Kidney (tissue), 14 donors: Measurements from ENCODE around the gene GPR33. TPM values are rescaled to one million over a fixed set of nuclear protein-coding genes. Genes with fewer than 3 reads are reported as not detected.

Experiments used
- DNase-seq, 5 donors: peaks; one replicate each; pipeline ENCODE4 v3.0.0-alpha.2; 2013 to 2020
- FAIRE-seq: peaks from 2 replicates; lab custom pipeline; 2012; peaks lifted over from hg19 to GRCh38; lab: Jason Lieb, UNC
- H3K27ac ChIP-seq, 2 donors: one replicate each; pipeline ENCODE4 v1.7.0; 2013; ENCODE audit warnings: low read depth in 2 of 2, low read length in 2 of 2, inconsistent platforms in 1 of 2
- H3K27me3 ChIP-seq: one replicate; pipeline ENCODE4 v1.7.1; 2013; ENCODE audit warnings: low read length, inconsistent platforms; ENCODE audit not compliant: control insufficient read depth, insufficient read depth
- H3K36me3 ChIP-seq, 3 donors: one replicate each; pipeline versions ENCODE4 v1.7.0 to v1.7.1; 2013; ENCODE audit warnings: low read length in 3 of 3, control low read depth in 1 of 3, inconsistent platforms in 1 of 3; ENCODE audit not compliant: insufficient read depth in 3 of 3, control insufficient read depth in 2 of 3
- H3K4me1 ChIP-seq, 3 donors: one replicate each; pipeline versions ENCODE4 v1.7.0 to v1.7.1; 2013; ENCODE audit warnings: low read length in 3 of 3, inconsistent platforms in 1 of 3, low read depth in 1 of 3; ENCODE audit not compliant: control insufficient read depth in 2 of 3, insufficient read depth in 2 of 3
- H3K4me3 ChIP-seq, 3 donors: one replicate each; pipeline versions ENCODE4 v1.7.0 to v1.8.1; 2013; ENCODE audit warnings: low read length in 3 of 3, control low read depth in 1 of 3, inconsistent platforms in 1 of 3
- H3K9ac ChIP-seq, 3 donors: one replicate each; pipeline versions ENCODE4 v1.7.0 to v1.7.1; 2013; ENCODE audit warnings: low read length in 3 of 3, control low read depth in 1 of 3, inconsistent platforms in 1 of 3
- H3K9me3 ChIP-seq, 3 donors: one replicate each; pipeline versions ENCODE4 v1.7.0 to v1.7.1; 2013; ENCODE audit warnings: low read length in 3 of 3, control low read depth in 1 of 3, inconsistent platforms in 1 of 3; ENCODE audit not compliant: control insufficient read depth in 2 of 3, insufficient read depth in 1 of 3
- intact Hi-C: fragments of 100-400 bp; cut with DNase I; formaldehyde crosslinking; loops from one replicate; pipeline ENCODE4 v1.11.1; 2022
- polyA plus RNA-seq: library from polyadenylated mRNA; stranded (reverse); fragments of 350-450 nt; fragmentation: Illumina TruSeq; extraction: RNeasy Lipid Tissue Mini Kit (QIAGEN cat#74804); gene quantifications from one replicate; pipeline ENCODE4 v1.2.3, GENCODE V29; 2014; ENCODE audit warnings: low read depth, low replicate concordance; ENCODE audit not compliant: insufficient read depth
- total RNA-seq: library from RNA; stranded (reverse); fragmentation: NEBNext Ultra II Directional; extraction: Animal tissue kit (Norgen Biotek cat#: 25700); gene quantifications from one replicate; pipeline ENCODE4 v1.2.1, GENCODE V29; 2021
- TF ChIP-seq, protein P1 (sequence below): IDR thresholded peaks from 3 replicates; pipeline ENCODE4 v1.5.1; 2012; ENCODE audit warnings: mild to moderate bottlenecking, moderate library complexity, borderline replicate concordance; ENCODE audit not compliant: insufficient read depth; ENCODE audit errors: extremely low read depth
- donor health status: control.
- donor health status: control.
- donor health status: control.
- donor health status: control.
- donor health status: control.
- donor health status: DM: yes; HTN: yes; CAD: no.
- donor health status: Normal renal cell carcinoma (clear cell type).

Gene GPR33
- total and polyA plus RNA-seq, 2 donors from 2014 or later = not detected

DNA sequence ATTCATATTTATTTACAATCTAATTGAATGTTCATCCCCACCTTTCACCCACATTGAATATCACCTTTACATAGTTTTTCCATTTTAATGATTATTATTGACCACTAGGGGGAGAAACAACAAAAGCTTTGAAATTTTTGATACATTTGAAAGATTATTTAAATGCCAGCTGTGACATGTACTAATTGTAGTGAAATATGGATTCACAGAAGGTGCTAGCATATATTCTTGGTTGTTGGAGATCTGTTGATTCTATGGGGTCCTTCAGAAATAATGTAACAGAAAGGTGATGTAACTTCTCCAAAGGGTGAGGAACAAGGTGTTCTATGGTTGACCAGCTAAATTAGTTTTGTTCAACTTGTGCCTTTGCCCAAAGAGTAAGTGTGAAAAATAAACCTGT lies 22.4 kb upstream of the GPR33 start:
- Histone ChIP-seq H3K27ac (no peak overlapping the region), H3K9me3 (no peaks in the 10 kb centered on the region), H3K36me3 (no peaks in the 10 kb centered on the region), H3K27me3 (no peaks in the 10 kb centered on the region), H3K4me3 (no peak overlapping the region), H3K4me1 (peaks cover 0 to 8% (median 7%) of the 10 kb centered on the region in 3 donors), H3K9ac (no peak overlapping the region)
- DNase-seq (peak in 2 of 5 donors; percentile 20 to 28), FAIRE-seq (peak; percentile 93)
- intact Hi-C loops = no loop called here
- TF ChIP-seq, protein P1, sequence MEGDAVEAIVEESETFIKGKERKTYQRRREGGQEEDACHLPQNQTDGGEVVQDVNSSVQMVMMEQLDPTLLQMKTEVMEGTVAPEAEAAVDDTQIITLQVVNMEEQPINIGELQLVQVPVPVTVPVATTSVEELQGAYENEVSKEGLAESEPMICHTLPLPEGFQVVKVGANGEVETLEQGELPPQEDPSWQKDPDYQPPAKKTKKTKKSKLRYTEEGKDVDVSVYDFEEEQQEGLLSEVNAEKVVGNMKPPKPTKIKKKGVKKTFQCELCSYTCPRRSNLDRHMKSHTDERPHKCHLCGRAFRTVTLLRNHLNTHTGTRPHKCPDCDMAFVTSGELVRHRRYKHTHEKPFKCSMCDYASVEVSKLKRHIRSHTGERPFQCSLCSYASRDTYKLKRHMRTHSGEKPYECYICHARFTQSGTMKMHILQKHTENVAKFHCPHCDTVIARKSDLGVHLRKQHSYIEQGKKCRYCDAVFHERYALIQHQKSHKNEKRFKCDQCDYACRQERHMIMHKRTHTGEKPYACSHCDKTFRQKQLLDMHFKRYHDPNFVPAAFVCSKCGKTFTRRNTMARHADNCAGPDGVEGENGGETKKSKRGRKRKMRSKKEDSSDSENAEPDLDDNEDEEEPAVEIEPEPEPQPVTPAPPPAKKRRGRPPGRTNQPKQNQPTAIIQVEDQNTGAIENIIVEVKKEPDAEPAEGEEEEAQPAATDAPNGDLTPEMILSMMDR = peak; percentile 42

DNA sequence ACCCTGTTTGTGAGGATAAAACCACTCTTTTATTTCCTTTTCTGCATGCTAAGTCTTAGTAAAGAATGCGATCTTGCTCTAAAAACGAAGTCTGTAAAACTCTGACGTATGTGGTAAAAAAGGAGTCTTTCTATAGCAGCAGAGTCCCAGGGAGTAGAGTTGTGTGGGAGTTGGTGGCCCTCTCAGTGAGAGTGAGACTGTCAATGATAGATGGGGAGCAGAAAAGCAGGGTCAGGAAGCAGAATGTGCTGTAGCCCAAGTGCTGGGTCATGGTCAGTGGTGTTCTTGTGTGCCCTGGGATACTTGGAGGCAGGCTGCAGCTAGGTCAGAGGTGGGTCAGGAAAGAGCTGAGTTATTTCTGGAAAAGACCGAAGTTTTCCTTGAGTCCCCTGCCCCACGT lies 20.3 kb upstream of the GPR33 start:
- intact Hi-C loops = no loop called here
- H3K9ac ChIP-seq = no peak overlapping the region
- no peaks in the 10 kb centered on the region for H3K9me3 ChIP-seq
- FAIRE-seq (no peak), DNase-seq (peak in 3 of 5 donors; percentile 38 to 56 (median 55))
- H3K27ac ChIP-seq = no peak overlapping the region
- H3K4me1 ChIP-seq = peaks cover 0 to 11% (median 8%) of the 10 kb centered on the region in 3 donors
- TF ChIP-seq, protein P1 = no peak
- H3K4me3 ChIP-seq = no peak overlapping the region
- no peaks in the 10 kb centered on the region for H3K36me3 ChIP-seq
- no peaks in the 10 kb centered on the region for H3K27me3 ChIP-seq

DNA sequence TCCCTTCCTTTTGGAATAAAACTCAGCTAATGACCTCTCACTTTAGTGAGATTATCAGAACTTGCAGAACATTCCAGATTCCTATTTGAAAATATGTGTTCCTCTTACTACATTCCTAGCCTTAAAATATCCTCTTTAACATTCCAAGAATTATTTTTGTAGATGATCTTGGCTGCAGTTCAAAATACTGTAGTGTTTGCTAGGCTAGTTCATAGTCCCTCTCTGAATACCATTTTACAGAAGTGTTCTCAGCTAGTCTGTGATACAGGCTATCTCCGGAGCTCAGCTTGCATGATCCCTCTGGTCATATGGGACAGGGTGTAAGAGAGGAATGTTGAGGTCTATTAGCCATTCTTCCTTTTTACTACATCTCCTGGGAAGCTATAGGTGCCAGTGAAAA lies 17.6 kb upstream of the GPR33 start:
- FAIRE-seq (no peak), DNase-seq (peak in 2 of 5 donors; percentile 24 to 48)
- intact Hi-C loops = no loop called here

More for the DNA sequence above, 17.6 kb upstream of the GPR33 start:
- Histone ChIP-seq H3K9ac (no peak overlapping the region), H3K27me3 (no peaks in the 10 kb centered on the region), H3K9me3 (no peaks in the 10 kb centered on the region), H3K4me1 (peaks cover 0 to 11% (median 8%) of the 10 kb centered on the region in 3 donors), H3K4me3 (peak overlapping the region in 1 of 3 donors; percentile 19), H3K36me3 (no peaks in the 10 kb centered on the region), H3K27ac (peak overlapping the region in 1 of 2 donors; percentile 50)
- TF ChIP-seq, protein P1 = no peak
